HG03025 (cell line): ENCODE measurements around the gene PHC2.

ENCODE experiments used
- ATAC-seq: cut with Tn5 transposase; IDR thresholded peaks from one replicate; pipeline ENCODE4 v1.9.1; 2021; ENCODE audit warnings: mild to moderate bottlenecking, moderate library complexity; ENCODE audit not compliant: unreplicated experiment, low FRiP score

PHC2 gene

GRCh38 chr1:33424610-33425009, 6.3 kb downstream of the PHC2 start:
- ATAC-seq = no peak

- no peak for ATAC-seq
These were observed 6.7 kb downstream of the PHC2 start for GRCh38 chr1:33424205-33424604.

- ATAC-seq = no peak
These were observed 9.8 kb downstream of the PHC2 start for GRCh38 chr1:33420870-33421775.

- no peak for ATAC-seq
These were observed 12.1 kb downstream of the PHC2 start for GRCh38 chr1:33418811-33419210.

GRCh38 chr1:33414879-33415278, 16.0 kb downstream of the PHC2 start:
- no peak for ATAC-seq

- no peak for ATAC-seq
These were observed 20.7 kb downstream of the PHC2 start for GRCh38 chr1:33410091-33410701.

- ATAC-seq = no peak
These were observed 22.8 kb downstream of the PHC2 start for GRCh38 chr1:33408093-33408436.

- no peak for ATAC-seq
These were observed 23.4 kb downstream of the PHC2 start for GRCh38 chr1:33407352-33408092.

GRCh38 chr1:33402206-33402605, 28.7 kb downstream of the PHC2 start:
- ATAC-seq = no peak

- ATAC-seq = no peak
These were observed 29.4 kb downstream of the PHC2 start for GRCh38 chr1:33401471-33401870.

GRCh38 chr1:33400153-33400911, 30.6 kb downstream of the PHC2 start:
- ATAC-seq = no peak

GRCh38 chr1:33399375-33399774, 31.5 kb downstream of the PHC2 start:
- no peak for ATAC-seq

- no peak for ATAC-seq
These were observed 32.9 kb downstream of the PHC2 start for GRCh38 chr1:33397994-33398393.

GRCh38 chr1:33397125-33397506, 33.8 kb downstream of the PHC2 start:
- no peak for ATAC-seq

- ATAC-seq = no peak
These were observed 34.4 kb downstream of the PHC2 start for GRCh38 chr1:33396188-33397124.

- ATAC-seq = no peak
These were observed 36.1 kb downstream of the PHC2 start for GRCh38 chr1:33394770-33395169.

GRCh38 chr1:33393991-33394390, 36.9 kb downstream of the PHC2 start:
- ATAC-seq = no peak

GRCh38 chr1:33393524-33393923, 37.4 kb downstream of the PHC2 start:
- no peak for ATAC-seq

GRCh38 chr1:33392639-33393038, 38.3 kb downstream of the PHC2 start:
- ATAC-seq = no peak

GRCh38 chr1:33392206-33392605, 38.7 kb downstream of the PHC2 start:
- no peak for ATAC-seq
